ENCODE results near the gene GSAP.

DNA sequence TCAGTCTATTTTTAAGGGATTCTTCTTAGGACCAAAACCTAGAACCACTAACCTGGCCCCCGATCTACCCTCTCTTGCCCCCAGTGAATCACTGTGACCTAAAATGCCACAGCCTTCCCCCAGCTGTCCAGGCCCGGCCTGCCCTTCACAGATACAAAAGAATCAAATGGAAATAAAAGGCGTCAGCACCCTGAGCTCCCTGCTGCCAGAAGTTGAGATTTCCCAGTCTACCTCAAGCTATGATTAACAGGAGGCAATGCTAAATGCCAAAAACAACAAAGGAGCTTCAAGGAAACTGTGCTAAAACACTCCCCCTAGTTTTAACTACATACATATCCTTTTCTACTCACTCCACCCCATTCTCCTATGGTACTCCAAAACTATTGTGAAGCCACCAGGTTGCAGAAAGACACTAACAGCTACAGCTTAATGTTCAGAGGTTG is 67.8 kb downstream of the GSAP start:
- no peak for TF ChIP-seq POLR2AphosphoS5 (IDR thresholded peaks at IDR 0.05)
- TF ChIP-seq, protein P1, sequence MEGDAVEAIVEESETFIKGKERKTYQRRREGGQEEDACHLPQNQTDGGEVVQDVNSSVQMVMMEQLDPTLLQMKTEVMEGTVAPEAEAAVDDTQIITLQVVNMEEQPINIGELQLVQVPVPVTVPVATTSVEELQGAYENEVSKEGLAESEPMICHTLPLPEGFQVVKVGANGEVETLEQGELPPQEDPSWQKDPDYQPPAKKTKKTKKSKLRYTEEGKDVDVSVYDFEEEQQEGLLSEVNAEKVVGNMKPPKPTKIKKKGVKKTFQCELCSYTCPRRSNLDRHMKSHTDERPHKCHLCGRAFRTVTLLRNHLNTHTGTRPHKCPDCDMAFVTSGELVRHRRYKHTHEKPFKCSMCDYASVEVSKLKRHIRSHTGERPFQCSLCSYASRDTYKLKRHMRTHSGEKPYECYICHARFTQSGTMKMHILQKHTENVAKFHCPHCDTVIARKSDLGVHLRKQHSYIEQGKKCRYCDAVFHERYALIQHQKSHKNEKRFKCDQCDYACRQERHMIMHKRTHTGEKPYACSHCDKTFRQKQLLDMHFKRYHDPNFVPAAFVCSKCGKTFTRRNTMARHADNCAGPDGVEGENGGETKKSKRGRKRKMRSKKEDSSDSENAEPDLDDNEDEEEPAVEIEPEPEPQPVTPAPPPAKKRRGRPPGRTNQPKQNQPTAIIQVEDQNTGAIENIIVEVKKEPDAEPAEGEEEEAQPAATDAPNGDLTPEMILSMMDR (IDR thresholded peaks at IDR 0.05): no peak
- no peak for TF ChIP-seq POLR2A (IDR thresholded peaks at IDR 0.05)
